Coronary artery (tissue), 2 donors: ENCODE measurements around the gene SCGB1D1.
"Not testable (repeated sequence)": the region's sequence is repeated elsewhere in the genome, so short reads cannot be mapped to it uniquely, and the experiment has no call there.

Experiments used
- DNase-seq: peaks from one replicate; pipeline ENCODE4 v3.0.0-alpha.2; 2017; ENCODE audit warnings: low spot score
- H3K27ac ChIP-seq, 2 donors: fragments of 200-600 bp; sonication (generic); one replicate each; pipeline ENCODE4 v1.5.1; 2016 to 2019
- H3K4me3 ChIP-seq: fragments of 200-600 bp; sonication (generic); 2 replicates; pipeline ENCODE4 v1.5.1; 2016; ENCODE audit warnings: mild to moderate bottlenecking, moderate library complexity
- CTCF ChIP-seq: fragments of 200-600 bp; sonication (generic); IDR thresholded peaks from one replicate; pipeline ENCODE4 v1.5.1; 2019; ENCODE audit warnings: antibody characterized with exemption

The SCGB1D1 gene

DNA sequence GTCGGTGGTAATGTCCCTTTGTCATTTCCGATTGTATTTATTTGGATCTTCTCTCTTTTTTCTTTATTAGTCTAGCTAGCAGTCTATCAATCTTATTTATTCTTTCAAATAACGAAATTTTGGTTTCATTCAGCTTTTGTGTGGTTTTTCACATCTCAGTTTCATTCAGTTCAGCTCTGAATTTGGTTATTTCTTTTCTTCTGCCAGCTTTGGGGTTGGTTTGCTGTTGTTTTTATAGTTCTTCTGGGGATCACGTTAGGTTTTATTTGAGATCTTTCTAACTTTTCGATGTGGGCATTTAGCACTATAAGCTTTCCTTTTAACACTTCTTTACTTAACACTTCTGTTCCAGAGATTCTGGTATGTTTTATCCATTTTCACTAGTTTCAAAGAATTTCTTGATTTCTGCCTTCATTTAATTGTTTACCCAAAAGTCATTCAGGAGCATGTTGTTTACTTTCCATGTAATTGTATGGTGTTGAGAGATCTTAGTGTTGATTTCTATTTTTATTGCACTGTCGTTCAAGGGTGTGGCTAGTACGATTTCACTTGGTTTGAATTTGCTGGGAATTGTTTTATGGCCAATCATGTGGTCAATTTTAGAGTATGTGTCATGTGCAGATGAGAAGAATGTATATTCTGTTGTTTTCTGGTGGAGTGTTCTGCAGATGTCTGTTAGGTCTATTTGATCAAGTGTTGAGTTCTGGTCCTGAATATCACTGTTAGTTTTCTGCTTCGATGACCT is 7.7 kb upstream of the SCGB1D1 start:
- Histone ChIP-seq H3K4me3 (no peak overlapping the region), H3K27ac (no peak overlapping the region)
- no peak for TF ChIP-seq CTCF
- DNase-seq = no peak

GRCh38 chr11:62186195-62186594 is 3.8 kb upstream of the SCGB1D1 start:
- DNase-seq = no peak
- TF ChIP-seq CTCF = no peak
- Histone ChIP-seq H3K27ac (no peak overlapping the region), H3K4me3 (no peak overlapping the region)

GRCh38 chr11:62193952-62194351 is 3.9 kb downstream of the SCGB1D1 start:
- DNase-seq = no peak
- Histone ChIP-seq H3K4me3 (no peak overlapping the region), H3K27ac (no peak overlapping the region)
- TF ChIP-seq CTCF = no peak

GRCh38 chr11:62195010-62195409 is 5.0 kb downstream of the SCGB1D1 start:
- not testable (repeated sequence) for H3K27ac ChIP-seq, DNase-seq, H3K4me3 ChIP-seq

- Histone ChIP-seq H3K27ac (no peak overlapping the region), H3K4me3 (no peak overlapping the region)
- no peak for TF ChIP-seq CTCF
- no peak for DNase-seq
These were observed 5.9 kb downstream of the SCGB1D1 start for GRCh38 chr11:62195945-62196344.

GRCh38 chr11:62197400-62197799 is 7.4 kb downstream of the SCGB1D1 start:
- H3K4me3 ChIP-seq, H3K27ac ChIP-seq, DNase-seq: not testable (repeated sequence)

- H3K27ac ChIP-seq = no peak overlapping the region
- no peak overlapping the region for H3K4me3 ChIP-seq
- DNase-seq = no peak
- TF ChIP-seq CTCF = no peak
These were observed 11.4 kb downstream of the SCGB1D1 start for GRCh38 chr11:62201376-62201775.

- H3K4me3 ChIP-seq = no peak overlapping the region
- no peak for TF ChIP-seq CTCF
- H3K27ac ChIP-seq = no peak overlapping the region
- DNase-seq = no peak
These were observed 12.9 kb downstream of the SCGB1D1 start for GRCh38 chr11:62202910-62203309.
